Measurements from ENCODE around the gene AATK. TPM values are rescaled to one million over a fixed set of nuclear protein-coding genes. Genes with fewer than 3 reads are reported as not detected.

The AATK gene
- total and polyA plus RNA-seq, 2 experiments from 2014 or later = 1.1 to 5.0 TPM

GRCh38 chr17:81115219-81115618, 50.8 kb downstream of the AATK start:
- Histone ChIP-seq H3K4me3 (no peak overlapping the region), H3K9me2 (ENCODE audit: insufficient read depth) (no peaks in the 10 kb centered on the region), H3K4me1 (ENCODE audit: insufficient read depth) (no peaks in the 10 kb centered on the region), H3K27ac (ENCODE audit: low read depth) (no peak overlapping the region), H3F3A (replicated peaks; ENCODE audit: low read depth) (no peaks in the 10 kb centered on the region), H3K27me3 (ENCODE audit: insufficient read depth) (no peaks in the 10 kb centered on the region), H3K36me3 (ENCODE audit: insufficient read depth) (no peaks in the 10 kb centered on the region), H3K4me2 (no peak overlapping the region), H2AFZ (no peak overlapping the region), H4K20me1 (replicated peaks; ENCODE audit: insufficient read depth) (no peaks in the 10 kb centered on the region), H3K79me2 (replicated peaks; ENCODE audit: insufficient read depth) (no peaks in the 10 kb centered on the region)
- ATAC-seq (no peak), DNase-seq (ENCODE audit: low spot score) (no peak)
- H3K4me1 Mint-ChIP-seq = peaks cover 3% of the 10 kb centered on the region; the same call in 2 of the 3 replicates
- no peak overlapping the region for H3K27ac Mint-ChIP-seq
- no peaks in the 10 kb centered on the region for H3K36me3 Mint-ChIP-seq (ENCODE audit: low read depth)
- TF ChIP-seq, protein P1, sequence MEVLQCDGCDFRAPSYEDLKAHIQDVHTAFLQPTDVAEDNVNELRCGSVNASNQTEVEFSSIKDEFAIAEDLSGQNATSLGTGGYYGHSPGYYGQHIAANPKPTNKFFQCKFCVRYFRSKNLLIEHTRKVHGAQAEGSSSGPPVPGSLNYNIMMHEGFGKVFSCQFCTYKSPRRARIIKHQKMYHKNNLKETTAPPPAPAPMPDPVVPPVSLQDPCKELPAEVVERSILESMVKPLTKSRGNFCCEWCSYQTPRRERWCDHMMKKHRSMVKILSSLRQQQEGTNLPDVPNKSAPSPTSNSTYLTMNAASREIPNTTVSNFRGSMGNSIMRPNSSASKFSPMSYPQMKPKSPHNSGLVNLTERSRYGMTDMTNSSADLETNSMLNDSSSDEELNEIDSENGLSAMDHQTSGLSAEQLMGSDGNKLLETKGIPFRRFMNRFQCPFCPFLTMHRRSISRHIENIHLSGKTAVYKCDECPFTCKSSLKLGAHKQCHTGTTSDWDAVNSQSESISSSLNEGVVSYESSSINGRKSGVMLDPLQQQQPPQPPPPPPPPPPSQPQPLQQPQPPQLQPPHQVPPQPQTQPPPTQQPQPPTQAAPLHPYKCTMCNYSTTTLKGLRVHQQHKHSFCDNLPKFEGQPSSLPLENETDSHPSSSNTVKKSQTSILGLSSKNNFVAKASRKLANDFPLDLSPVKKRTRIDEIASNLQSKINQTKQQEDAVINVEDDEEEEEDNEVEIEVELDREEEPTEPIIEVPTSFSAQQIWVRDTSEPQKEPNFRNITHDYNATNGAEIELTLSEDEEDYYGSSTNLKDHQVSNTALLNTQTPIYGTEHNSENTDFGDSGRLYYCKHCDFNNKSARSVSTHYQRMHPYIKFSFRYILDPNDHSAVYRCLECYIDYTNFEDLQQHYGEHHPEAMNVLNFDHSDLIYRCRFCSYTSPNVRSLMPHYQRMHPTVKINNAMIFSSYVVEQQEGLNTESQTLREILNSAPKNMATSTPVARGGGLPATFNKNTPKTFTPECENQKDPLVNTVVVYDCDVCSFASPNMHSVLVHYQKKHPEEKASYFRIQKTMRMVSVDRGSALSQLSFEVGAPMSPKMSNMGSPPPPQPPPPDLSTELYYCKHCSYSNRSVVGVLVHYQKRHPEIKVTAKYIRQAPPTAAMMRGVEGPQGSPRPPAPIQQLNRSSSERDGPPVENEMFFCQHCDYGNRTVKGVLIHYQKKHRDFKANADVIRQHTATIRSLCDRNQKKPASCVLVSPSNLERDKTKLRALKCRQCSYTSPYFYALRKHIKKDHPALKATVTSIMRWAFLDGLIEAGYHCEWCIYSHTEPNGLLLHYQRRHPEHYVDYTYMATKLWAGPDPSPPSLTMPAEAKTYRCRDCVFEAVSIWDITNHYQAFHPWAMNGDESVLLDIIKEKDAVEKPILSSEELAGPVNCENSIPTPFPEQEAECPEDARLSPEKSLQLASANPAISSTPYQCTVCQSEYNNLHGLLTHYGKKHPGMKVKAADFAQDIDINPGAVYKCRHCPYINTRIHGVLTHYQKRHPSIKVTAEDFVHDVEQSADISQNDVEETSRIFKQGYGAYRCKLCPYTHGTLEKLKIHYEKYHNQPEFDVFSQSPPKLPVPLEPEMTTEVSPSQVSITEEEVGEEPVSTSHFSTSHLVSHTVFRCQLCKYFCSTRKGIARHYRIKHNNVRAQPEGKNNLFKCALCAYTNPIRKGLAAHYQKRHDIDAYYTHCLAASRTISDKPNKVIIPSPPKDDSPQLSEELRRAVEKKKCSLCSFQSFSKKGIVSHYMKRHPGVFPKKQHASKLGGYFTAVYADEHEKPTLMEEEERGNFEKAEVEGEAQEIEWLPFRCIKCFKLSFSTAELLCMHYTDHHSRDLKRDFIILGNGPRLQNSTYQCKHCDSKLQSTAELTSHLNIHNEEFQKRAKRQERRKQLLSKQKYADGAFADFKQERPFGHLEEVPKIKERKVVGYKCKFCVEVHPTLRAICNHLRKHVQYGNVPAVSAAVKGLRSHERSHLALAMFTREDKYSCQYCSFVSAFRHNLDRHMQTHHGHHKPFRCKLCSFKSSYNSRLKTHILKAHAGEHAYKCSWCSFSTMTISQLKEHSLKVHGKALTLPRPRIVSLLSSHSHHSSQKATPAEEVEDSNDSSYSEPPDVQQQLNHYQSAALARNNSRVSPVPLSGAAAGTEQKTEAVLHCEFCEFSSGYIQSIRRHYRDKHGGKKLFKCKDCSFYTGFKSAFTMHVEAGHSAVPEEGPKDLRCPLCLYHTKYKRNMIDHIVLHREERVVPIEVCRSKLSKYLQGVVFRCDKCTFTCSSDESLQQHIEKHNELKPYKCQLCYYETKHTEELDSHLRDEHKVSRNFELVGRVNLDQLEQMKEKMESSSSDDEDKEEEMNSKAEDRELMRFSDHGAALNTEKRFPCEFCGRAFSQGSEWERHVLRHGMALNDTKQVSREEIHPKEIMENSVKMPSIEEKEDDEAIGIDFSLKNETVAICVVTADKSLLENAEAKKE (CRISPR knock-in tag; IDR thresholded peaks at IDR 0.05) = no peak
- TF ChIP-seq STAT1 (IDR thresholded peaks at IDR 0.05; ENCODE audit: unreplicated experiment) = no peak
- TF ChIP-seq, protein P2, sequence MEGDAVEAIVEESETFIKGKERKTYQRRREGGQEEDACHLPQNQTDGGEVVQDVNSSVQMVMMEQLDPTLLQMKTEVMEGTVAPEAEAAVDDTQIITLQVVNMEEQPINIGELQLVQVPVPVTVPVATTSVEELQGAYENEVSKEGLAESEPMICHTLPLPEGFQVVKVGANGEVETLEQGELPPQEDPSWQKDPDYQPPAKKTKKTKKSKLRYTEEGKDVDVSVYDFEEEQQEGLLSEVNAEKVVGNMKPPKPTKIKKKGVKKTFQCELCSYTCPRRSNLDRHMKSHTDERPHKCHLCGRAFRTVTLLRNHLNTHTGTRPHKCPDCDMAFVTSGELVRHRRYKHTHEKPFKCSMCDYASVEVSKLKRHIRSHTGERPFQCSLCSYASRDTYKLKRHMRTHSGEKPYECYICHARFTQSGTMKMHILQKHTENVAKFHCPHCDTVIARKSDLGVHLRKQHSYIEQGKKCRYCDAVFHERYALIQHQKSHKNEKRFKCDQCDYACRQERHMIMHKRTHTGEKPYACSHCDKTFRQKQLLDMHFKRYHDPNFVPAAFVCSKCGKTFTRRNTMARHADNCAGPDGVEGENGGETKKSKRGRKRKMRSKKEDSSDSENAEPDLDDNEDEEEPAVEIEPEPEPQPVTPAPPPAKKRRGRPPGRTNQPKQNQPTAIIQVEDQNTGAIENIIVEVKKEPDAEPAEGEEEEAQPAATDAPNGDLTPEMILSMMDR (conservative IDR thresholded peaks at IDR 0.05; ENCODE audit: low read depth in 2 of 2) = no peak
- TF ChIP-seq ETS1 (IDR thresholded peaks at IDR 0.05) = no peak
- TF ChIP-seq REST (IDR thresholded peaks at IDR 0.05; ENCODE audit: unreplicated experiment) = no peak
- TF ChIP-seq JUNB (IDR thresholded peaks at IDR 0.05; ENCODE audit: unreplicated experiment) = no peak
- no peak for TF ChIP-seq EZH2phosphoT487 (IDR thresholded peaks at IDR 0.05; ENCODE audit: unreplicated experiment)
- TF ChIP-seq ZNF331 (CRISPR knock-in tag; IDR thresholded peaks at IDR 0.05; ENCODE audit: low read depth) = no peak
- no peak for TF ChIP-seq EZH2 (IDR thresholded peaks at IDR 0.05; ENCODE audit: low read depth, unreplicated experiment)
- TF ChIP-seq NANOG (IDR thresholded peaks at IDR 0.05; ENCODE audit: borderline replicate concordance) = no peak
- no peak for TF ChIP-seq POLR2AphosphoS5 (IDR thresholded peaks at IDR 0.05; ENCODE audit: low read depth)
- TF ChIP-seq CREB1 (CRISPR knock-in tag; IDR thresholded peaks at IDR 0.05; ENCODE audit: low read depth) = no peak
- no peak for TF ChIP-seq ZNF114 (CRISPR knock-in tag; IDR thresholded peaks at IDR 0.05)
- no peak overlapping the region for H3K4me3 Mint-ChIP-seq
- peaks cover 12% of the 10 kb centered on the region for H3K27me3 Mint-ChIP-seq (ENCODE audit: insufficient read depth, low read depth, poor library complexity)
- no peaks in the 10 kb centered on the region for H3K9me3 Mint-ChIP-seq

All from GM23338 (cell line).